Measurements from ENCODE around the gene NRXN3.

The NRXN3 gene

GRCh38 chr14:78232231-78233000 lies 62.2 kb downstream of the NRXN3 start:
- H3K4me3 ChIP-seq (ENCODE audit: low read length): no peak overlapping the region
- TF ChIP-seq, protein P1, sequence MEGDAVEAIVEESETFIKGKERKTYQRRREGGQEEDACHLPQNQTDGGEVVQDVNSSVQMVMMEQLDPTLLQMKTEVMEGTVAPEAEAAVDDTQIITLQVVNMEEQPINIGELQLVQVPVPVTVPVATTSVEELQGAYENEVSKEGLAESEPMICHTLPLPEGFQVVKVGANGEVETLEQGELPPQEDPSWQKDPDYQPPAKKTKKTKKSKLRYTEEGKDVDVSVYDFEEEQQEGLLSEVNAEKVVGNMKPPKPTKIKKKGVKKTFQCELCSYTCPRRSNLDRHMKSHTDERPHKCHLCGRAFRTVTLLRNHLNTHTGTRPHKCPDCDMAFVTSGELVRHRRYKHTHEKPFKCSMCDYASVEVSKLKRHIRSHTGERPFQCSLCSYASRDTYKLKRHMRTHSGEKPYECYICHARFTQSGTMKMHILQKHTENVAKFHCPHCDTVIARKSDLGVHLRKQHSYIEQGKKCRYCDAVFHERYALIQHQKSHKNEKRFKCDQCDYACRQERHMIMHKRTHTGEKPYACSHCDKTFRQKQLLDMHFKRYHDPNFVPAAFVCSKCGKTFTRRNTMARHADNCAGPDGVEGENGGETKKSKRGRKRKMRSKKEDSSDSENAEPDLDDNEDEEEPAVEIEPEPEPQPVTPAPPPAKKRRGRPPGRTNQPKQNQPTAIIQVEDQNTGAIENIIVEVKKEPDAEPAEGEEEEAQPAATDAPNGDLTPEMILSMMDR (conservative IDR thresholded peaks at IDR 0.05; ENCODE audit: low read depth, low read length): no peak

DNA sequence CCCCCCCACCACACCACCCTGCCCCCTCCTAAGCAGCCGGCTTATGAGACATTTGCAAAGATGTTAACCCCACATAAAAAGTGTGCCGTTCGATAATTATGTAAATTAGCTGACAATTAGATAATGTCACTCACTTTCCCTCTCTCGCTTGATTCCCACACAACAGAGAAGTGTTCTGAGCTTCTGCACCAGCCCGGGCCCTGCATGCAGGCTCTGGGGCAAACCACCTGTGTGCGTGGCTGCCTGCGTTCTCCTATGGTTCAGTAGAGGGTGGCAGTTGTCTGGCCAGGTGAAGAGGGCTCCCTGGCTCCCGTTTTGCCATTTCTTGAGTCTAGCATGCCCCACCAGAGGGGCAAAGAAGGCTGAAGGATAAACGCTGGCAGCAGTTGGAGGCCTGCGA lies 68.0 kb downstream of the NRXN3 start:
- TF ChIP-seq, protein P1 (conservative IDR thresholded peaks at IDR 0.05; ENCODE audit: low read depth, low read length): no peak
- no peak for DNase-seq (ENCODE audit: low read depth)
- no peak overlapping the region for H3K4me3 ChIP-seq (ENCODE audit: low read length)

More at GRCh38 chr14:78232231-78233000, 62.2 kb downstream of the NRXN3 start:
- no peak for DNase-seq (ENCODE audit: low read depth)

- DNase-seq (ENCODE audit: low read depth): no peak
- TF ChIP-seq, protein P1 (conservative IDR thresholded peaks at IDR 0.05; ENCODE audit: low read depth, low read length): no peak
- H3K4me3 ChIP-seq (ENCODE audit: low read length): no peak overlapping the region
Observed at GRCh38 chr14:78240567-78240966, 70.4 kb downstream of the NRXN3 start.

- H3K4me3 ChIP-seq (ENCODE audit: low read length): no peak overlapping the region
- no peak for DNase-seq (ENCODE audit: low read depth)
- TF ChIP-seq, protein P1 (conservative IDR thresholded peaks at IDR 0.05; ENCODE audit: low read depth, low read length): no peak
Observed at GRCh38 chr14:78242086-78242485, 71.9 kb downstream of the NRXN3 start.

DNA sequence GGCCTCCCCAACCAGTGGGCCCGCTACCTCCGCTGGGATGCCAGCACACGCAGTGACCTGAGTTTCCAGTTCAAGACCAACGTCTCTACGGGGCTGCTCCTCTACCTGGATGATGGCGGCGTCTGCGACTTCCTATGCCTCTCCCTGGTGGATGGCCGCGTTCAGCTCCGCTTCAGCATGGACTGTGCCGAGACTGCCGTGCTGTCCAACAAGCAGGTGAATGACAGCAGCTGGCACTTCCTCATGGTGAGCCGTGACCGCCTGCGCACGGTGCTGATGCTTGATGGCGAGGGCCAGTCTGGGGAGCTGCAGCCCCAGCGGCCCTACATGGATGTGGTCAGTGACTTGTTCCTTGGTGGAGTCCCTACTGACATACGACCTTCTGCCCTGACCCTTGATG lies 73.0 kb downstream of the NRXN3 start:
- TF ChIP-seq, protein P1 (conservative IDR thresholded peaks at IDR 0.05; ENCODE audit: low read depth, low read length): no peak
- DNase-seq (ENCODE audit: low read depth): no peak
- H3K4me3 ChIP-seq (ENCODE audit: low read length): no peak overlapping the region

- no peak for DNase-seq (ENCODE audit: low read depth)
- no peak overlapping the region for H3K4me3 ChIP-seq (ENCODE audit: low read length)
- TF ChIP-seq, protein P1 (conservative IDR thresholded peaks at IDR 0.05; ENCODE audit: low read depth, low read length): no peak
Observed at GRCh38 chr14:78245238-78245637, 75.1 kb downstream of the NRXN3 start.

GRCh38 chr14:78248501-78249090 lies 78.4 kb downstream of the NRXN3 start:
- H3K4me3 ChIP-seq (ENCODE audit: low read length): no peak overlapping the region
- DNase-seq (ENCODE audit: low read depth): no peak
- TF ChIP-seq, protein P1 (conservative IDR thresholded peaks at IDR 0.05; ENCODE audit: low read depth, low read length): no peak
